Kidney (tissue), 14 donors: ENCODE results near the gene SLC39A6. TPM values are rescaled to one million over a fixed set of nuclear protein-coding genes. Genes with fewer than 3 reads are reported as not detected.
"Not testable (repeated sequence)": the region's sequence is repeated elsewhere in the genome, so short reads cannot be mapped to it uniquely, and the experiment has no call there.

Experiments
- DNase-seq, 5 donors: peaks; one replicate each; pipeline ENCODE4 v3.0.0-alpha.2; 2013 to 2020
- FAIRE-seq: peaks from 2 replicates; lab custom pipeline; 2012; peaks lifted over from hg19 to GRCh38; lab: Jason Lieb, UNC
- H3K27ac ChIP-seq, 2 donors: one replicate each; pipeline ENCODE4 v1.7.0; 2013; ENCODE audit warnings: low read depth in 2 of 2, low read length in 2 of 2, inconsistent platforms in 1 of 2
- H3K27me3 ChIP-seq: one replicate; pipeline ENCODE4 v1.7.1; 2013; ENCODE audit warnings: low read length, inconsistent platforms; ENCODE audit not compliant: control insufficient read depth, insufficient read depth
- H3K36me3 ChIP-seq, 3 donors: one replicate each; pipeline versions ENCODE4 v1.7.0 to v1.7.1; 2013; ENCODE audit warnings: low read length in 3 of 3, control low read depth in 1 of 3, inconsistent platforms in 1 of 3; ENCODE audit not compliant: insufficient read depth in 3 of 3, control insufficient read depth in 2 of 3
- H3K4me1 ChIP-seq, 3 donors: one replicate each; pipeline versions ENCODE4 v1.7.0 to v1.7.1; 2013; ENCODE audit warnings: low read length in 3 of 3, inconsistent platforms in 1 of 3, low read depth in 1 of 3; ENCODE audit not compliant: control insufficient read depth in 2 of 3, insufficient read depth in 2 of 3
- H3K4me3 ChIP-seq, 3 donors: one replicate each; pipeline versions ENCODE4 v1.7.0 to v1.8.1; 2013; ENCODE audit warnings: low read length in 3 of 3, control low read depth in 1 of 3, inconsistent platforms in 1 of 3
- H3K9ac ChIP-seq, 3 donors: one replicate each; pipeline versions ENCODE4 v1.7.0 to v1.7.1; 2013; ENCODE audit warnings: low read length in 3 of 3, control low read depth in 1 of 3, inconsistent platforms in 1 of 3
- H3K9me3 ChIP-seq, 3 donors: one replicate each; pipeline versions ENCODE4 v1.7.0 to v1.7.1; 2013; ENCODE audit warnings: low read length in 3 of 3, control low read depth in 1 of 3, inconsistent platforms in 1 of 3; ENCODE audit not compliant: control insufficient read depth in 2 of 3, insufficient read depth in 1 of 3
- intact Hi-C: fragments of 100-400 bp; cut with DNase I; formaldehyde crosslinking; loops from one replicate; pipeline ENCODE4 v1.11.1; 2022
- polyA plus RNA-seq: library from polyadenylated mRNA; stranded (reverse); fragments of 350-450 nt; fragmentation: Illumina TruSeq; extraction: RNeasy Lipid Tissue Mini Kit (QIAGEN cat#74804); gene quantifications from one replicate; pipeline ENCODE4 v1.2.3, GENCODE V29; 2014; ENCODE audit warnings: low read depth, low replicate concordance; ENCODE audit not compliant: insufficient read depth
- total RNA-seq: library from RNA; stranded (reverse); fragmentation: NEBNext Ultra II Directional; extraction: Animal tissue kit (Norgen Biotek cat#: 25700); gene quantifications from one replicate; pipeline ENCODE4 v1.2.1, GENCODE V29; 2021
- TF ChIP-seq, protein P1 (sequence below): IDR thresholded peaks from 3 replicates; pipeline ENCODE4 v1.5.1; 2012; ENCODE audit warnings: mild to moderate bottlenecking, moderate library complexity, borderline replicate concordance; ENCODE audit not compliant: insufficient read depth; ENCODE audit errors: extremely low read depth
- donor health status: control.
- donor health status: control.
- donor health status: control.
- donor health status: control.
- donor health status: control.
- donor health status: DM: yes; HTN: yes; CAD: no.
- donor health status: Normal renal cell carcinoma (clear cell type).

Gene SLC39A6
- total and polyA plus RNA-seq, 2 donors from 2014 or later, result 27.3 to 44.7 TPM

DNA sequence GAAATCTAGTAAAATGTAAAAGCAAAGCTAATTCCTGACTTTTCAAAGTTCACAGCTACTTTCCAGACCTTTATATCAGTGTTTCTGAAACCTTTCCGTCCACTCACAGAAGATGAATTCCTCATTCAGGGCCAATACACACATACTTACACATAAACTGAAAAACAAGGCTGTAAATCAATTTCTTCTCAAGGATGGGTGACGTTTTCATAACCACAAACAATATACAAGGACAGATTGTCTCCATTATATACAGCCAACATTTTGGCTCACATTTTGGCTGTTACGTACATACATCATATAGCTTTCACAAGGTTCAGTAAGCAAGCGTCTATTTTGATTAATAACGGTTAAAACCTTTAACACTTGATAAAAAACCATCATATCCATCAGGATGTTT is 63.1 kb downstream of the SLC39A6 start:
- TF ChIP-seq, protein P1, sequence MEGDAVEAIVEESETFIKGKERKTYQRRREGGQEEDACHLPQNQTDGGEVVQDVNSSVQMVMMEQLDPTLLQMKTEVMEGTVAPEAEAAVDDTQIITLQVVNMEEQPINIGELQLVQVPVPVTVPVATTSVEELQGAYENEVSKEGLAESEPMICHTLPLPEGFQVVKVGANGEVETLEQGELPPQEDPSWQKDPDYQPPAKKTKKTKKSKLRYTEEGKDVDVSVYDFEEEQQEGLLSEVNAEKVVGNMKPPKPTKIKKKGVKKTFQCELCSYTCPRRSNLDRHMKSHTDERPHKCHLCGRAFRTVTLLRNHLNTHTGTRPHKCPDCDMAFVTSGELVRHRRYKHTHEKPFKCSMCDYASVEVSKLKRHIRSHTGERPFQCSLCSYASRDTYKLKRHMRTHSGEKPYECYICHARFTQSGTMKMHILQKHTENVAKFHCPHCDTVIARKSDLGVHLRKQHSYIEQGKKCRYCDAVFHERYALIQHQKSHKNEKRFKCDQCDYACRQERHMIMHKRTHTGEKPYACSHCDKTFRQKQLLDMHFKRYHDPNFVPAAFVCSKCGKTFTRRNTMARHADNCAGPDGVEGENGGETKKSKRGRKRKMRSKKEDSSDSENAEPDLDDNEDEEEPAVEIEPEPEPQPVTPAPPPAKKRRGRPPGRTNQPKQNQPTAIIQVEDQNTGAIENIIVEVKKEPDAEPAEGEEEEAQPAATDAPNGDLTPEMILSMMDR, result no peak
- FAIRE-seq (no peak), DNase-seq (peak in 1 of 5 donors; percentile 25)
- H3K27ac ChIP-seq, result no peak overlapping the region
- H3K36me3 ChIP-seq, result no peaks in the 10 kb centered on the region
- H3K27me3 ChIP-seq, result no peaks in the 10 kb centered on the region
- peak overlapping the region; percentile 79 to 95 (median 85) for H3K4me3 ChIP-seq
- intact Hi-C loops, result no loop called here
- peaks cover 0 to 5% (median 2%) of the 10 kb centered on the region in 3 donors for H3K4me1 ChIP-seq
- H3K9me3 ChIP-seq, result no peaks in the 10 kb centered on the region
- peak overlapping the region in 2 of 3 donors; percentile 83 to 96 for H3K9ac ChIP-seq

DNA sequence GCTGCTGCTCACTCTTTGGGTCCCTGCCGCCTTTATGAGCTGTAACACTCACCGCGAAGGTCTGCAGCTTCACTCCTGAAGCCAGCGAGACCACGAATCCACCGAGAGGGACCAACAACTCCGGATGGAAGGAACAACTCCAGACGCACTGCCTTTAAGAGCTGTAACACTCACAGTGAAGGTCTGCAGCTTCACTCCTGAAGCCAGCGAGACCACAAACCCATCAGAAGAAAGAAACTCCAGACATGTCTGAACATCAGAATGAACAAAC is 64.4 kb downstream of the SLC39A6 start:
- H3K36me3 ChIP-seq, H3K27ac ChIP-seq, H3K9me3 ChIP-seq, intact Hi-C loops, H3K27me3 ChIP-seq, DNase-seq, H3K4me1 ChIP-seq, H3K9ac ChIP-seq, H3K4me3 ChIP-seq, FAIRE-seq: not testable (repeated sequence)

DNA sequence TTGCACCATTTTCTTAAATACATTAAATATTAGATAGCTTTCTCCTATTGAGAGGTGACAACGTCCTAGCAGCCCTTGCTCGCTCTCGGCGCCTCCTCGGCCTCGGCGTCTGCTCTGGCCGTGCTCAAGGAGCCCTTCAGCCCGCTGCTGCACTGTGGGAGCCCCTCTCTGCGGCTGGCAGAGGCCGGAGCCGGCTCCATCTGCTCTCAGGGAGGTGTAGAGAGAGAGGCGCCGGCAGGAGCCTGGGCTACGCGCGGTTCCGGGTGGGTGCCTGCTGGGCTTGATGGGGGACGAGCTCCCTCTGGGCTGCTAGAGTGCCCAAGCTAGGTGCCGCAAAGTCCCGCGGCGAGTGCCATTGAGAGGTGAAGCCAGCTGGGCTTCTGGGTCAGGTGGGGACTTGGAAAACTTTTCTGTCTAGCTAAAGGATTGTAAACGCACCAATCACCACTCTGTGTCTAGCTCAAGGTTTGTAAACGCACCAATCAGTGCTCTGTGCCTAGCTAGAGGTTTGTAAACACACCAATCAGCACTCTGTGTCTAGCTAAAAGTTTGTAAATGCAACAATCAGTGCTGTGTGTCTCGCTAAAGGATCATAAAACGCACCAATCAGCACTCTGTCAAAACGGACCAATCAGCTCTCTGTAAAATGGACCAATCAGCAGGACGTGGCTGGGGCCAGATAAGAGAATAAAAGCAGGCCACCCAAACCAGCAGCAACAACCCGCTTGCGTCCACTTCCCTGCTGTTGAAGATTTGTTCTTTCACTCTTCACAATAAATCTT is 64.9 kb downstream of the SLC39A6 start:
- no peak overlapping the region for H3K4me3 ChIP-seq
- H3K36me3 ChIP-seq, result no peaks in the 10 kb centered on the region
- TF ChIP-seq, protein P1, result no peak
- peaks cover 0 to 5% (median 2%) of the 10 kb centered on the region in 3 donors for H3K4me1 ChIP-seq
- H3K9ac ChIP-seq, result no peak overlapping the region
- FAIRE-seq (no peak), DNase-seq (peak in 1 of 5 donors; percentile 74)
- H3K9me3 ChIP-seq, result no peaks in the 10 kb centered on the region
- H3K27me3 ChIP-seq, result no peaks in the 10 kb centered on the region
- no peak overlapping the region for H3K27ac ChIP-seq
- intact Hi-C loops, result no loop called here

DNA sequence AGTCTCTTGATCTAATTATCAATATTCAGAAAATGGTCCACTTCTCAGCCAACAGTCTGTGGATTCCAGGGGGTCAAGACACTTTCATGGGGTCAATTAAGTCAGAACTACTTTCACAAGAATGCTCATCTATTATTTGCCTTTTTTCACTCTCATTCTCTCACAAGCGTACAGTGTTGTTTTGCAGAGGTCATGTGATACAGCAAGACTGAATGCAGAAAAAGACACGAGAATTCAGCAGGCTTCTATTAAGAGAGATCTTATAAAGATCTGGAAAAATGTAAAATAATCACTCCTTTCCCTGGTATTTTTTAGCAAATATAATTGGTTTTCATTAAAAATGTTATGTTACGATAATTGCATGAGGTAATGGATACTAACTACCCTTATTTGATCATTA is 70.5 kb downstream of the SLC39A6 start:
- Histone ChIP-seq H3K4me3 (no peak overlapping the region), H3K9ac (no peak overlapping the region), H3K9me3 (no peaks in the 10 kb centered on the region), H3K27ac (no peak overlapping the region), H3K27me3 (no peaks in the 10 kb centered on the region), H3K36me3 (no peaks in the 10 kb centered on the region), H3K4me1 (no peaks in the 10 kb centered on the region)
- intact Hi-C loops, result loop anchor here (10.0 kb wide), 1 partner anchor 64 kb away; no protein-coding TSS in a partner anchor
- TF ChIP-seq, protein P1, result no peak
- DNase-seq (no peak), FAIRE-seq (no peak)

Other genes with a start within 250 kb of the SLC39A6 start
- 42.4 TPM for gene RPRD1A, start 61.8 kb downstream of the SLC39A6 start, total RNA-seq
- gene RPRD1A, start 61.8 kb downstream of the SLC39A6 start, polyA plus RNA-seq, result 25.9 TPM
- gene ELP2, start 559 bp upstream of the SLC39A6 start, total RNA-seq, result 74.0 TPM
- gene ELP2, start 559 bp upstream of the SLC39A6 start, polyA plus RNA-seq, result 55.9 TPM
- gene MOCOS, start 58.2 kb upstream of the SLC39A6 start, total RNA-seq, result 5.8 TPM
- gene MOCOS, start 58.2 kb upstream of the SLC39A6 start, polyA plus RNA-seq, result 1.1 TPM
- gene FHOD3, start 168.4 kb upstream of the SLC39A6 start, total RNA-seq, result 21.5 TPM
- gene FHOD3, start 168.4 kb upstream of the SLC39A6 start, polyA plus RNA-seq, result 28.0 TPM